ENCODE results near the gene LRRC45. TPM values are rescaled to one million over a fixed set of nuclear protein-coding genes. Genes with fewer than 3 reads are reported as not detected.

LRRC45 gene
- total RNA-seq, 1 donor from 2014 or later: 29.4 TPM

GRCh38 chr17:81999976-82000802 is 22.9 kb upstream of the LRRC45 start:
- H3K36me3 Mint-ChIP-seq: peaks cover 4% of the 10 kb centered on the region
- TF ChIP-seq CTCF (conservative IDR thresholded peaks at IDR 0.05): no peak
- H3K27ac Mint-ChIP-seq: no peak overlapping the region
- DNase-seq (ENCODE audit: extremely low spot score, unreplicated experiment): no peak
- no peaks in the 10 kb centered on the region for H3K27me3 Mint-ChIP-seq
- no peaks in the 10 kb centered on the region for H3K9me3 Mint-ChIP-seq
- peaks cover 10% of the 10 kb centered on the region for H3K4me1 Mint-ChIP-seq (ENCODE audit: unreplicated experiment)
- H3K4me3 Mint-ChIP-seq: no peak overlapping the region

GRCh38 chr17:82000803-82001570 is 22.1 kb upstream of the LRRC45 start:
- no peak for TF ChIP-seq CTCF (conservative IDR thresholded peaks at IDR 0.05)
- Mint-ChIP-seq H3K4me3 (no peak overlapping the region), H3K36me3 (peaks cover 4% of the 10 kb centered on the region), H3K27me3 (no peaks in the 10 kb centered on the region), H3K27ac (no peak overlapping the region), H3K9me3 (no peaks in the 10 kb centered on the region), H3K4me1 (ENCODE audit: unreplicated experiment) (peaks cover 11% of the 10 kb centered on the region)
- no peak for DNase-seq (ENCODE audit: extremely low spot score, unreplicated experiment)

- DNase-seq (ENCODE audit: extremely low spot score, unreplicated experiment): no peak
- Mint-ChIP-seq H3K9me3 (no peaks in the 10 kb centered on the region), H3K27me3 (no peaks in the 10 kb centered on the region), H3K4me3 (no peak overlapping the region), H3K36me3 (peaks cover 4% of the 10 kb centered on the region), H3K4me1 (ENCODE audit: unreplicated experiment) (peaks cover 14% of the 10 kb centered on the region), H3K27ac (no peak overlapping the region)
- no peak for TF ChIP-seq CTCF (conservative IDR thresholded peaks at IDR 0.05)
Measured at GRCh38 chr17:82001571-82002056, 21.5 kb upstream of the LRRC45 start.

- DNase-seq (ENCODE audit: extremely low spot score, unreplicated experiment): no peak
- no peak for TF ChIP-seq CTCF (conservative IDR thresholded peaks at IDR 0.05)
- Mint-ChIP-seq H3K4me3 (no peak overlapping the region), H3K9me3 (no peaks in the 10 kb centered on the region), H3K4me1 (ENCODE audit: unreplicated experiment) (peaks cover 9% of the 10 kb centered on the region), H3K36me3 (no peaks in the 10 kb centered on the region), H3K27me3 (no peaks in the 10 kb centered on the region), H3K27ac (no peak overlapping the region)
Measured at GRCh38 chr17:82003411-82004381, 19.4 kb upstream of the LRRC45 start.
